ENCODE measurements around the gene TIGD6.
A peak's percentile ranks its signal among the peaks of the same experiment; 100 is the strongest.

The TIGD6 gene

DNA sequence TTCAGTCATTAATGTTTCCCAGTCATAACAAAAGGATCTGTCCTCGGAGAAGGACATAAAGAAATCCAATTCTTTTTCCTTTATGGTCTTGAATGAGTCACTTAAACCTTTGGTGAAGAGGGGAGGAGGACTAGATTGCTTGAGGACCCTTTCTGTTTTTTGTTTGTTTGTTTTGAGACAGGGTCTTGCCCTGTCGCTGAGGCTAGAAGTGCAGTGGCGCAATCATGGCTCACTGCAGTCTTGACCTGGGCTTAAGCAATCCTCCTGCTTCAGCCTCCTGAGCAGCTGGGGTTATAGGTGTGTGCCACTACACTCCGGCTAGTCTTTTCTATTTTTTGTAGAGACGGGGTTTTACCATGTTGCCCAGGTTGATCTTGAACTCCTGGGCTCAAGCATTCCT, 12.3 kb downstream of the TIGD6 start:
- TF ChIP-seq CEBPB (IDR thresholded peaks at IDR 0.05): 0 out of 2 replicates have a peak, but pooled peaks have one; percentile 17
- TF ChIP-seq, protein P1, sequence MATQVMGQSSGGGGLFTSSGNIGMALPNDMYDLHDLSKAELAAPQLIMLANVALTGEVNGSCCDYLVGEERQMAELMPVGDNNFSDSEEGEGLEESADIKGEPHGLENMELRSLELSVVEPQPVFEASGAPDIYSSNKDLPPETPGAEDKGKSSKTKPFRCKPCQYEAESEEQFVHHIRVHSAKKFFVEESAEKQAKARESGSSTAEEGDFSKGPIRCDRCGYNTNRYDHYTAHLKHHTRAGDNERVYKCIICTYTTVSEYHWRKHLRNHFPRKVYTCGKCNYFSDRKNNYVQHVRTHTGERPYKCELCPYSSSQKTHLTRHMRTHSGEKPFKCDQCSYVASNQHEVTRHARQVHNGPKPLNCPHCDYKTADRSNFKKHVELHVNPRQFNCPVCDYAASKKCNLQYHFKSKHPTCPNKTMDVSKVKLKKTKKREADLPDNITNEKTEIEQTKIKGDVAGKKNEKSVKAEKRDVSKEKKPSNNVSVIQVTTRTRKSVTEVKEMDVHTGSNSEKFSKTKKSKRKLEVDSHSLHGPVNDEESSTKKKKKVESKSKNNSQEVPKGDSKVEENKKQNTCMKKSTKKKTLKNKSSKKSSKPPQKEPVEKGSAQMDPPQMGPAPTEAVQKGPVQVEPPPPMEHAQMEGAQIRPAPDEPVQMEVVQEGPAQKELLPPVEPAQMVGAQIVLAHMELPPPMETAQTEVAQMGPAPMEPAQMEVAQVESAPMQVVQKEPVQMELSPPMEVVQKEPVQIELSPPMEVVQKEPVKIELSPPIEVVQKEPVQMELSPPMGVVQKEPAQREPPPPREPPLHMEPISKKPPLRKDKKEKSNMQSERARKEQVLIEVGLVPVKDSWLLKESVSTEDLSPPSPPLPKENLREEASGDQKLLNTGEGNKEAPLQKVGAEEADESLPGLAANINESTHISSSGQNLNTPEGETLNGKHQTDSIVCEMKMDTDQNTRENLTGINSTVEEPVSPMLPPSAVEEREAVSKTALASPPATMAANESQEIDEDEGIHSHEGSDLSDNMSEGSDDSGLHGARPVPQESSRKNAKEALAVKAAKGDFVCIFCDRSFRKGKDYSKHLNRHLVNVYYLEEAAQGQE (IDR thresholded peaks at IDR 0.05; ENCODE audit: low read depth): no peak

DNA sequence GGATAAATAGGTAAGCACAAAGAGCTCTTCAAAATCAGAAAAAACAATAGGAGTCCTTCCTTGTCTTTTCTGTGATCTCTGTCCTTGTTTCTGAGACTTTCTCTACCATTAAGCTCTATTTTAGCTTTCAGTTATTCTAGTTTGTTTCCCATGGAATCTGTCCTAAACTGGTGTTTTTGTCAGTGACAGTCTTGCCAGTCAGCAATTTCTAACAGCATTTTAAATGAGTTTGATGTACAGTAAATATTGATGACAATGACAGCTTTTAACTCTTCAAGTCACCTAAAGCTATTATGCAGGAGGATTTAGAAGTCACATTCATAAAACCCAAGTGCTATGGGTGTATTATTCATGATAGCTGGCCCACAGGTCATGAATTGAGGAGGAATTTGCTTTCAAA, 17.9 kb downstream of the TIGD6 start:
- TF ChIP-seq, protein P2, sequence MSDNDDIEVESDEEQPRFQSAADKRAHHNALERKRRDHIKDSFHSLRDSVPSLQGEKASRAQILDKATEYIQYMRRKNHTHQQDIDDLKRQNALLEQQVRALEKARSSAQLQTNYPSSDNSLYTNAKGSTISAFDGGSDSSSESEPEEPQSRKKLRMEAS (IDR thresholded peaks at IDR 0.05): no peak
- TF ChIP-seq RAD21 (IDR thresholded peaks at IDR 0.05; ENCODE audit: low read depth) (no peak), ZBTB7A (IDR thresholded peaks at IDR 0.05; ENCODE audit: low read depth) (no peak), TCF12 (IDR thresholded peaks at IDR 0.05; ENCODE audit: low read depth) (no peak), CREB1 (IDR thresholded peaks at IDR 0.05; ENCODE audit: low read depth) (no peak), YY1 (IDR thresholded peaks at IDR 0.05; ENCODE audit: low read depth) (no peak), FOXM1 (IDR thresholded peaks at IDR 0.05; ENCODE audit: borderline replicate concordance, low read depth) (no peak), TEAD4 (IDR thresholded peaks at IDR 0.05) (no peak)
- TF ChIP-seq, protein P3, sequence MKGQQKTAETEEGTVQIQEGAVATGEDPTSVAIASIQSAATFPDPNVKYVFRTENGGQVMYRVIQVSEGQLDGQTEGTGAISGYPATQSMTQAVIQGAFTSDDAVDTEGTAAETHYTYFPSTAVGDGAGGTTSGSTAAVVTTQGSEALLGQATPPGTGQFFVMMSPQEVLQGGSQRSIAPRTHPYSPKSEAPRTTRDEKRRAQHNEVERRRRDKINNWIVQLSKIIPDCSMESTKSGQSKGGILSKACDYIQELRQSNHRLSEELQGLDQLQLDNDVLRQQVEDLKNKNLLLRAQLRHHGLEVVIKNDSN (IDR thresholded peaks at IDR 0.05): no peak
- TF ChIP-seq, protein P1 (IDR thresholded peaks at IDR 0.05; ENCODE audit: low read depth): no peak

DNA sequence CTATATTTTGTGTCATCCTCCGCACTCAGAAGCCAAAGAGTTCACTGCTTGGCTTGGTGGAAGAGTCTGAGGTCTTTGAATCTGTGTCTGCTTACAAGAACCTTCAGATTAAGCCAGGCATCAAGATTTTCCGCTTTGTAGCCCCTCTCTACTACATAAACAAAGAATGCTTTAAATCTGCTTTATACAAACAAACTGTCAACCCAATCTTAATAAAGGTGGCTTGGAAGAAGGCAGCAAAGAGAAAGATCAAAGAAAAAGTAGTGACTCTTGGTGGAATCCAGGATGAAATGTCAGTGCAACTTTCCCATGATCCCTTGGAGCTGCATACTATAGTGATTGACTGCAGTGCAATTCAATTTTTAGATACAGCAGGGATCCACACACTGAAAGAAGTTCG, 19.2 kb downstream of the TIGD6 start:
- TF ChIP-seq TCF12 (IDR thresholded peaks at IDR 0.05; ENCODE audit: low read depth) (no peak), EGR1 (IDR thresholded peaks at IDR 0.05) (no peak), YY1 (IDR thresholded peaks at IDR 0.05; ENCODE audit: low read depth) (no peak), RAD21 (IDR thresholded peaks at IDR 0.05; ENCODE audit: low read depth) (no peak), EP300 (IDR thresholded peaks at IDR 0.05; ENCODE audit: borderline replicate concordance) (no peak), NFIC (IDR thresholded peaks at IDR 0.05) (no peak), ZBTB7A (IDR thresholded peaks at IDR 0.05; ENCODE audit: low read depth) (no peak), CREB1 (IDR thresholded peaks at IDR 0.05; ENCODE audit: low read depth) (no peak), TEAD4 (IDR thresholded peaks at IDR 0.05) (no peak), CEBPB (IDR thresholded peaks at IDR 0.05) (no peak), TAF1 (IDR thresholded peaks at IDR 0.05; ENCODE audit: low read depth) (no peak), FOXM1 (IDR thresholded peaks at IDR 0.05; ENCODE audit: borderline replicate concordance, low read depth) (no peak)
- TF ChIP-seq, protein P2 (IDR thresholded peaks at IDR 0.05): no peak
- TF ChIP-seq, protein P3 (IDR thresholded peaks at IDR 0.05): no peak
- TF ChIP-seq, protein P1 (IDR thresholded peaks at IDR 0.05; ENCODE audit: low read depth): no peak

DNA sequence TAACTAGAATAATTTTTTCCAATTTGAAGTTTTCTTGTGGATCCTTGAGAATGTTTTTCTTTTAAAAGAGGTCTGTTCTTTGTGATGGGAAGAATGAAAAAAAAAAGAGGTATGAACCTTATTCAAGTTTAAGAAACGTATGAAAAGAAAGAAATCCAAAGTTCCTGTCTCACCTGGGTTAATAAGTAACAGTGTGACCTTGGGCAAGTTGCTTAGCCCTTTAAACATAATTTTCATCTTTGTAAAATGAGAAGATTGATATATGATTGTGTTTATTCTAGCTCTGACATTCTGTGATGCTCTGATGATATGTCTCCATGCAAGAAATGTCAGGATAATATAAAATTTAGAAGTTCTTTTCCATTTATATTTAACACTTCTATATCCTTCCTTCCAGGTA, 20.6 kb downstream of the TIGD6 start:
- TF ChIP-seq CREB1 (IDR thresholded peaks at IDR 0.05; ENCODE audit: low read depth) (no peak), EGR1 (IDR thresholded peaks at IDR 0.05) (no peak), TAF1 (IDR thresholded peaks at IDR 0.05; ENCODE audit: low read depth) (no peak), TEAD4 (IDR thresholded peaks at IDR 0.05) (no peak), YY1 (IDR thresholded peaks at IDR 0.05; ENCODE audit: low read depth) (no peak), TCF12 (IDR thresholded peaks at IDR 0.05; ENCODE audit: low read depth) (no peak), RAD21 (IDR thresholded peaks at IDR 0.05; ENCODE audit: low read depth) (no peak), ZBTB7A (IDR thresholded peaks at IDR 0.05; ENCODE audit: low read depth) (no peak), CEBPB (IDR thresholded peaks at IDR 0.05) (no peak), NFIC (IDR thresholded peaks at IDR 0.05) (no peak), FOXM1 (IDR thresholded peaks at IDR 0.05; ENCODE audit: borderline replicate concordance, low read depth) (no peak), EP300 (IDR thresholded peaks at IDR 0.05; ENCODE audit: borderline replicate concordance) (no peak)
- TF ChIP-seq, protein P1 (IDR thresholded peaks at IDR 0.05; ENCODE audit: low read depth): no peak
- TF ChIP-seq, protein P3 (IDR thresholded peaks at IDR 0.05): no peak
- TF ChIP-seq, protein P2 (IDR thresholded peaks at IDR 0.05): no peak
